GM18526 (cell line): ENCODE measurements around the gene RGL2.

ENCODE experiments used
- POLR2A ChIP-seq: IDR thresholded peaks from 3 replicates; pipeline ENCODE4 v1.6.1; 2011; ENCODE audit not compliant: insufficient read length; ENCODE audit errors: extremely low read depth

Gene RGL2

DNA sequence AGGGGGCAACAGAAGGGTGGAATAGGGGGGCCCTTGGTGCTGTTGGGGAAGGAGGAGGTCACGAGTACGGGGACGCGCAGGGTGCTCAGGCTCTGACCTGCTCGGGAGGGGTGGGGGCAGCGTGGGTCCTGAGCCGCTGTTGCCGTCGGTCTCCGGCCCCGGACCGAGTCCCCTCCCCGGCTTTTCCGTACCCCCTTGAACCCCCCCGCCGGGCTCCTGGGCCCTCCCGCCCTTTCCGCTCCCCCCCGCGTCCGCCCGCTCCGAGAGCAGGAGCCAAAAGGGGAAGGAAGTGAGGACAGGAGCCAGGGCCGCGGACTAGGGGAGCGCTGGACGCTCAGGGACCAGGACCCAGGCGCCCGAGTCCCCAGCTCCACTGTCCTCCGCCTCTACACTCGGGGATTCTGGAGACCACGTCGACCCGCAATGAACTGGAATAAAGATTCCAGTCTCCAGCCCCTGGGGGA is at the start of gene RGL2:
Gene RGL2, minus strand, starts transcription at position 170 of the 464 bp plus-strand sequence. CDS start 332 bp downstream, outside the sequence.
- no peak for TF ChIP-seq POLR2A

- TF ChIP-seq POLR2A = no peak
Measured at GRCh38 chr6:33347816-33348215, 49.1 kb upstream of the RGL2 start.

GRCh38 chr6:33344701-33345697 is 46.3 kb upstream of the RGL2 start:
- TF ChIP-seq POLR2A = no peak

DNA sequence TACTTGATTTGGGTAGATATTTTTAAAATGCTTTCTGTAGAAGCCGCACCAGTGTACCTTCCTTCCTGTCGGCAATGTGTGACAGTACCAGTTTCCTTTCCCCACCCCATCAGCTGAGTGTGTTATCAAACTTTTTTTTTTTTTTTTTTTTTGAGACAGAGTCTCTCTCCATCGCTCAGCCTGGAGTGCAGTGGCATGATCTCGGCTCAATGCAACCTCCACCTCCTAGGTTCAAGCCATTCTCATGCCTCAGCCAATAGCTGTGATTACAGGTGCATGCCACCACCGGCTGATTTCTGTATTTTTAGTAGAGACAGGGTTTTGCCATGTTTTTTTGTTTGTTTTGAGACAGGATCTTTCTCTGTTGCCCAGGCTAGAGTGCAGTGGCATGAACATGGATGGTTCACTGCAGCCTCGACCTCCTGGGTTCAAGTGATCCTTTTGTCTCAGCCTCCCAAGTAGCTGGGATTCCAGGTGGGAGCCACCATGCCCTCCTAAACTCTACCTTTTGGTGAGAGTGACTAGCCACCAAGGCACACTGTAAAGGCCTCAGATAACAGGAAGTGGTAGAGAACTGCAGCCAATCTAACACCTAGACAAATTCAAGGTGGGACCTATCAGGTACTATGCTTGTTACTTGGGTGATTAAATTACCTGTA is 45.3 kb upstream of the RGL2 start:
- no peak for TF ChIP-seq POLR2A

- no peak for TF ChIP-seq POLR2A
Measured at GRCh38 chr6:33339193-33339592, 40.5 kb upstream of the RGL2 start.

GRCh38 chr6:33336495-33336894 is 37.8 kb upstream of the RGL2 start:
- TF ChIP-seq POLR2A = no peak

- TF ChIP-seq POLR2A = no peak
Measured at GRCh38 chr6:33335916-33336315, 37.2 kb upstream of the RGL2 start.

DNA sequence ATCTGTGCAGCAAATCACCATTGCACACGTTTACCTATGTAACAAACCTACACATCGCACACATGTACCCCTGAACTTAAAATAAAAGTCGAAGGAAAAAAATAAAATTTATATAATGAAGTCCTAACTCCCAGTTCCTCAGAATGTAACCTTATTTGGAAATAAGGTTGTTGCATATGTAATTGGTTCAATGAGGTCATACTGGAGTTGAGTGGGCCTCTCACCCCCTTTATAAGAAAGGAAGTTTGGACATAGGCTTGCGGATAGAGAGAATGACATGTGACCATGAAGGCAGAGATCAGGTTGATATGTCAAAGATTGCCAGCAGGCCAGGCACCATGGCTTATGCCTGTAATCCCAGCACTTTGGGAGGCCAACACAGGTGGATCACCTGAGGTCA is 34.9 kb upstream of the RGL2 start:
- no peak for TF ChIP-seq POLR2A

- no peak for TF ChIP-seq POLR2A
Measured at GRCh38 chr6:33330736-33331135, 32.0 kb upstream of the RGL2 start.

DNA sequence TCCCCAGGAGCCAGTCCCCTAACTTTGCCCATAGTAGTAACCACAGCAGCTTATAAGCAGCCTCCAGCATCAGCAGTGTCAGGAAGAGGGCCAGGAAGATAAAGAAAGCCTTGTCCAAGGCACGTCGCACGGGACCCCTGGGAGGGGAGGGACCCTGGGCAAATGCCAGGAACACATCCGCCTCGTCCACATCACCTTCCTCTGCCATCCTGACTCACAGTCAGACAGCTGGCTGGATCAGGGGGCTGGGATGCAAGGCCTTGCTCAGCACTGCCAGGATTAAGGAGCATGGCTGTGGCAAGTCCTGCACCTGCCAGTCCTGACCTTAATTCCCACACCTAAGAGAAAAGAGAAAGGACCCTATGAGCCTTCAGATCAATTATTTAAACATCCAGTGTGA is 30.3 kb upstream of the RGL2 start:
- no peak for TF ChIP-seq POLR2A

DNA sequence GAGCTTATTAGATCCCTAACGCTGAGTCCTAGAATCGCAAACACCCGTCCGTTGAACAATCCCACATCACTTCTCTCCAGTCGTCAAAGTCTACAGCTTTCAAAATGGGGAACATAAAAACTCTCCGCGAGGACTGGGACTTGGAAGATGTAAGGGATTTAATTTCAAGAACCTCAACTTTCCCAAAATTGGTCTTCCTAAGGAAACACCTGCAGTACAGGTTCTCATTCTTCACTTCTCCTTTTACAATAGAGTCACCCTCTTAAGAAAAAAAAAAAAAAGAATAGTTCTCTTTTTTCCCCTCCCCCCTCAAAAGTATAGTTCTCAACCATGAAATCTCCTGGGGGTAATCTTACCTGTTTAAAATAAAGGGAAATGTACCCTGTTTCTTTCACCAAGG is 25.4 kb upstream of the RGL2 start:
- TF ChIP-seq POLR2A = no peak

GRCh38 chr6:33323623-33323948 is 24.8 kb upstream of the RGL2 start:
- no peak for TF ChIP-seq POLR2A

DNA sequence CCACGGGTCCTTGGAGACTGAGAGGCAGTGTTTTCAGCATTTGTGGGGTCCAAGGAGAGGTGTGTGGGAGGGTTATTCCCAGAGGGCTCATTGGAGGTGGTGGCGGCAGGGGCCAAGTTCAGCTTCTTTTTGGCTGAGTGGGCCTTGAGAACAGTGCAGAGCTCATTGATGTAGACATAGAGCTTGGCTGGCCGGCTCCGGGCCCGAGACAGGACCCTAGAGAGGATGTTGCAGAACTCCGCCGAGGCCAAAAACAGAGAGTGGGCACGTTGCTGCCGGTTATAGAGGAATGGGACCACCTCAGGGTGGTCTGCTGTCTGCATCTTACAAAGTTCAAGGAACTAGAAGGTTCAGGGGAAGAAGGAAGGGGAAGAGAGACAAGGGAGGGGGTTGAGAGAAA is 22.5 kb upstream of the RGL2 start:
- TF ChIP-seq POLR2A = no peak

DNA sequence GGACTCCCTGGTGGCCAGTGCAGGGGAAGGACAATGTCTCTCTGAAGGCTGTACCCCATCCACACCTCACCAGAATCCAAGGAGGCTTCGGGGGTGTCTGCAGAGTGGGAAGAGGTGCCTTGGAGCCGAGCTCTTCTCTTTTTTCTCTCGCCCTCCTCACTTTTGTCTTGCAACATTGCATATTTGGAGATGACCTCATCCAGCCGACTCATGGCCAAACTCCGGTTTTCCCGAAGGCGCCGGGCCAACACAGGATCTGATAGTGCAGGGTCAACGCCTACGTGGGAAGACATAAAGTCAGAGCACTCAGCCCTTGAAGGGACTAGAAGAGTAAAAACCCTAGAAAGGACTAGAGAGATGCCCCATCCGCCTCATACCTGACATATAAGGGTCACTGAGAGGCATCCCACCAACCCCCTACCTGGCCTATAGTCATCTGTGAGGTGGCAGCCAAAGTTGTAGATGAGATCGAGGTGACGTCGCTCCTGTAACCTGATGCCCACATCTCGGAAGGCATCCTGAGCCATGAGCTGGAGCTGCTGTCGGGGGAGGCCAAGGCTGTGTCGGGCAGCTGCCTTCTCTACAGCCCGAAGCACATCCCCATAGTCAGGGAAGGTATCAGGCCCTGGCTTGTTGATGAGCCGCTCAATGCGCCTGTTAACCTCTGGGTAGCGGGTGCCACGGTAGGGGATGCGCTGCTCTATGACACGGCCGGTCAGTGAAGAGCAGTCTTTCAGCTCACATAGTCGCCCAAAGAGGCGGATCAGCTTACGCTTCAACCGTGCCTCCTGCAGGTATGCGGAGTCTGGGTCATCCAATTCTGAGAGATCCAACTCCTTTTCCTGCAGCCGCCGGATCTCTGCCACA is 21.8 kb upstream of the RGL2 start:
- no peak for TF ChIP-seq POLR2A

GRCh38 chr6:33319939-33320314 is 21.2 kb upstream of the RGL2 start:
- TF ChIP-seq POLR2A = no peak

DNA sequence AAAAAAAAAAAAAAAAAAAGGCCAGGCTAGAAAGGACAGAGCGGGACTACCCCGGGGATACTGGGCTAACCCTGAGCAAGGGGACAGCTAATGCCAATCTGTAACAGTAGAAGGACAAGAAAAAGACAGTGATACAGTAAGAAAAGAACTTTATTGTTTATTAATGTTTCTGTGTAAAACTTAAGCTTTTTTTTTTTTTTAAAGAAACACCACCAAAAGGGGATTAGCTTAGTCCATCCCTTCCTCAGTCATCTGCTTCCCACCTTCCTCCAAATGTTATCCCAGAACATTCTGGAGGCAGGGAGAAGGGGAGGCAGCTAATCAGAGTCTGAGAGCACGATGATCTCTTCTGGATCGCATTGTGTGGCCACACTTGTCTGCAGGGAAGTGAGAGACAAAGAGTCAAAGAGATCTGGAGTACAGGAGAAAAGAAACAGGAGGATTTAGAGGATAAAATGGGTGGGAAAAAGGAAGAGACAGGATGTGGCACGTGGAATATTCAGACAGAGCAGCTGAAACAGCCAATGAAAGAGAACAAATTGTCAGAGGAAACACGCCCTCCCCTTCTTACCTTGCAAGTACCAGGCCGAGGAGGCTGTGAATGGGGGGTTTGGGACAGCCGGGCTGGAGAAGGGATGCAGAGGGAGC is 19.8 kb upstream of the RGL2 start:
- TF ChIP-seq POLR2A = no peak
